HUES48 (cell line): ENCODE measurements around the gene PPP1R10.

ENCODE experiments used
- H3K27ac ChIP-seq: one replicate; pipeline ENCODE4 v1.7.0; 2013; ENCODE audit warnings: low read depth, low read length, inconsistent platforms
- H3K27me3 ChIP-seq: 2 replicates; pipeline ENCODE4 v1.6.1; 2013; ENCODE audit warnings: mild to moderate bottlenecking, low read length; ENCODE audit not compliant: control insufficient read depth, insufficient read depth
- H3K36me3 ChIP-seq: 2 replicates; pipeline ENCODE4 v1.6.1; 2013; ENCODE audit warnings: low read length; ENCODE audit not compliant: control insufficient read depth, insufficient read depth
- H3K4me1 ChIP-seq: 2 replicates; pipeline ENCODE4 v1.6.1; 2013; ENCODE audit warnings: mild to moderate bottlenecking, low read length; ENCODE audit not compliant: control insufficient read depth, insufficient read depth
- H3K4me3 ChIP-seq: 2 replicates; pipeline ENCODE4 v1.5.1; 2013; ENCODE audit warnings: mild to moderate bottlenecking, low read depth, low read length
- H3K9ac ChIP-seq: 2 replicates; pipeline ENCODE4 v1.6.1; 2013; ENCODE audit warnings: mild to moderate bottlenecking, low read depth, low read length, moderate library complexity
- H3K9me3 ChIP-seq: 2 replicates; pipeline ENCODE4 v1.6.1; 2013; ENCODE audit warnings: low read length; ENCODE audit not compliant: control insufficient read depth, insufficient read depth

Gene PPP1R10

GRCh38 chr6:30646450-30647241, 29.6 kb upstream of the PPP1R10 start, which contains the start of gene C6orf136:
TSS of gene C6orf136 (plus strand) at chr6:30647133. CDS start at chr6:30647232, 99 bp downstream.
- peak within 1 kb of the TSS; percentile 92 for H3K9ac ChIP-seq
- H3K36me3 ChIP-seq: peaks cover 50% of the 10 kb centered on the region
- H3K4me3 ChIP-seq: peak within 1 kb of the TSS; percentile 99
- no peaks in the 10 kb centered on the region for H3K9me3 ChIP-seq
- no peaks in the 10 kb centered on the region for H3K27me3 ChIP-seq
- H3K27ac ChIP-seq: peak within 1 kb of the TSS; percentile 92
- H3K4me1 ChIP-seq: peaks cover 7% of the 10 kb centered on the region

- Histone ChIP-seq H3K4me3 (peak overlapping the region; percentile 99), H3K4me1 (peaks cover 7% of the 10 kb centered on the region), H3K27me3 (no peaks in the 10 kb centered on the region), H3K9ac (no peak overlapping the region), H3K9me3 (no peaks in the 10 kb centered on the region), H3K27ac (peak overlapping the region; percentile 35), H3K36me3 (peaks cover 50% of the 10 kb centered on the region)
Observed at GRCh38 chr6:30645989-30646388, 28.9 kb upstream of the PPP1R10 start.

GRCh38 chr6:30644769-30645168, 27.7 kb upstream of the PPP1R10 start:
- H3K36me3 ChIP-seq: peaks cover 58% of the 10 kb centered on the region
- H3K4me1 ChIP-seq: peaks cover 7% of the 10 kb centered on the region
- no peaks in the 10 kb centered on the region for H3K27me3 ChIP-seq
- H3K4me3 ChIP-seq: no peak overlapping the region
- no peaks in the 10 kb centered on the region for H3K9me3 ChIP-seq
- H3K9ac ChIP-seq: no peak overlapping the region
- H3K27ac ChIP-seq: no peak overlapping the region

- no peak overlapping the region for H3K9ac ChIP-seq
- H3K9me3 ChIP-seq: no peaks in the 10 kb centered on the region
- H3K27ac ChIP-seq: no peak overlapping the region
- peaks cover 7% of the 10 kb centered on the region for H3K4me1 ChIP-seq
- H3K4me3 ChIP-seq: no peak overlapping the region
- no peaks in the 10 kb centered on the region for H3K27me3 ChIP-seq
- H3K36me3 ChIP-seq: peaks cover 61% of the 10 kb centered on the region
Observed at GRCh38 chr6:30643656-30644055, 26.6 kb upstream of the PPP1R10 start.

- Histone ChIP-seq H3K27ac (no peak overlapping the region), H3K9me3 (no peaks in the 10 kb centered on the region), H3K9ac (no peak overlapping the region), H3K27me3 (no peaks in the 10 kb centered on the region), H3K4me1 (no peaks in the 10 kb centered on the region), H3K4me3 (no peak overlapping the region), H3K36me3 (peaks cover 64% of the 10 kb centered on the region)
Observed at GRCh38 chr6:30641048-30641447, 24.0 kb upstream of the PPP1R10 start.

GRCh38 chr6:30640481-30640880, 23.4 kb upstream of the PPP1R10 start:
- Histone ChIP-seq H3K9me3 (no peaks in the 10 kb centered on the region), H3K27me3 (no peaks in the 10 kb centered on the region), H3K36me3 (peaks cover 64% of the 10 kb centered on the region), H3K4me1 (no peaks in the 10 kb centered on the region), H3K27ac (no peak overlapping the region), H3K4me3 (no peak overlapping the region), H3K9ac (no peak overlapping the region)

- Histone ChIP-seq H3K9me3 (no peaks in the 10 kb centered on the region), H3K36me3 (peaks cover 46% of the 10 kb centered on the region), H3K9ac (no peak overlapping the region), H3K27me3 (no peaks in the 10 kb centered on the region), H3K27ac (no peak overlapping the region), H3K4me1 (no peaks in the 10 kb centered on the region), H3K4me3 (no peak overlapping the region)
Observed at GRCh38 chr6:30635834-30636233, 18.8 kb upstream of the PPP1R10 start.

GRCh38 chr6:30626484-30627366, 9.7 kb upstream of the PPP1R10 start, which contains the start of gene ATAT1:
TSS of gene ATAT1 (plus strand) at chr6:30626874.
- Histone ChIP-seq H3K9me3 (no peaks in the 10 kb centered on the region), H3K4me3 (peak within 1 kb of the TSS; percentile 72), H3K27ac (peak within 1 kb of the TSS; percentile 82), H3K27me3 (no peaks in the 10 kb centered on the region), H3K36me3 (peaks cover 68% of the 10 kb centered on the region), H3K4me1 (peaks cover 10% of the 10 kb centered on the region; the same call in 1 of the 2 replicates), H3K9ac (peak within 1 kb of the TSS; percentile 58)

- Histone ChIP-seq H3K4me1 (peaks cover 10% of the 10 kb centered on the region; the same call in 1 of the 2 replicates), H3K27ac (no peak overlapping the region), H3K36me3 (peaks cover 75% of the 10 kb centered on the region), H3K9me3 (no peaks in the 10 kb centered on the region), H3K4me3 (no peak overlapping the region), H3K9ac (no peak overlapping the region), H3K27me3 (no peaks in the 10 kb centered on the region)
Observed at GRCh38 chr6:30625511-30625910, 8.5 kb upstream of the PPP1R10 start.

- Histone ChIP-seq H3K36me3 (peaks cover 55% of the 10 kb centered on the region), H3K27ac (no peak overlapping the region), H3K4me3 (no peak overlapping the region)
Observed at GRCh38 chr6:30619561-30619960, 2.5 kb upstream of the PPP1R10 start.

More at GRCh38 chr6:30619561-30619960, 2.5 kb upstream of the PPP1R10 start:
- peaks cover 7% of the 10 kb centered on the region for H3K4me1 ChIP-seq
- H3K9ac ChIP-seq: no peak overlapping the region
- no peaks in the 10 kb centered on the region for H3K9me3 ChIP-seq
- no peaks in the 10 kb centered on the region for H3K27me3 ChIP-seq
